ENCODE measurements around the gene STXBP2. TPM values are rescaled to one million over a fixed set of nuclear protein-coding genes. Genes with fewer than 3 reads are reported as not detected.

Gene STXBP2
- total RNA-seq, 1 donor from 2014 or later = 30.1 TPM

DNA sequence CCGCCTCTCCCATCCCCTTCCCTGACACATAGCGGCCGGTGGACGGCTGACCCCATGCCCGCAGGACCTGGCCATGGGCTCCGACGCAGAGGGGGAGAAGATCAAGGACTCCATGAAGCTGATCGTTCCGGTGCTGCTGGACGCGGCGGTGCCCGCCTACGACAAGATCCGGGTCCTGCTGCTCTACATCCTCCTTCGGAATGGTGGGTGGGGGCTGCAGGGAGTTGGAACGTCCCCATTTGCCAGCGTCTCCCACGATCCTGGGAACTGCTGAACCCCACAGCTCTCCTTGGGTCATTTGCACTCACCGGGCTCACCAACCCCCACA lies 7.6 kb downstream of the STXBP2 start:
- no peak for ATAC-seq
- DNase-seq (ENCODE audit: low spot score) = no peak
- intact Hi-C loops (cut with DNase I) = no loop called here

GRCh38 chr19:7645163-7645562 lies 8.3 kb downstream of the STXBP2 start:
- DNase-seq (ENCODE audit: low spot score) (no peak), ATAC-seq (no peak)
- intact Hi-C loops (cut with DNase I) = no loop called here

DNA sequence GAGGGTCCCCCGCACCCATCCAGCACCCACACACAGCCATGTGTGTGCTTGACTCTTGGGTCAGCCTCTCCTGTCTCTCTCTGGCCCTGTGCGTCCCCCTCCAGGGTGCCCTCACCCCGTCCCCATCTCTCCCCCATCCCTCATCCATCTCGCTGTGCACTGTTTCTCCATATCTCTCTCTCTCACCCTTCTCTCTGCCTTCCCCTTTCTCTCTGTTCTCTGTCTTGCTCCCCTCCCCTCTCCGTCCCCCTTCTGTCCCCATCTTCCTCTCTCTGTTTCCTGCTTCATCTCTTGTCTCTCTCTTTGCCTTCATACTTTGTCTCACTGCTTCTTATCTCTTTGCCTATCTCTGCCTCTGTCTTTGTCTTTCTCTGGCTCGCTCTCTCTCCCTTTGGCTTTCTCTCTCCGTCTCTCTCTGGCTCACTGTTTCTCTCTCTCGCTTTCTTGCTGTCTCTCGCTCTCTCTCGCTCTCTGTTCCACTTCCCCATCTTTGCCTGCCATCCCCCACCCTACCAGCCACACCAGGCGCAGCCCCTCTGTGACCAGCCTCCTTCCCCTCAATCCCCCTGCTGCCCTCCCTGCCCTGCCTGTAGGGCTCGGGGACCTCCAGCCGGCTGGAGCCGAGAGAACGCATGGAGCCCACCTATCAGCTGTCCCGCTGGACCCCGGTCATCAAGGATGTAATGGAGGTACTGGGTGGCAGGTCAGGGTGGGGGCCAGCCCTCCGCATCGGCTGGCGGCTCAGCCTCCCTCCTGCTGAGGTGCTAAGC lies 8.9 kb downstream of the STXBP2 start:
- ATAC-seq = no peak
- intact Hi-C loops (cut with DNase I) = no loop called here
- DNase-seq (ENCODE audit: low spot score) = no peak

- ATAC-seq (no peak), DNase-seq (ENCODE audit: low spot score) (no peak)
- intact Hi-C loops (cut with DNase I) = no loop called here
These were observed 9.5 kb downstream of the STXBP2 start for GRCh38 chr19:7646426-7646700.

GRCh38 chr19:7647156-7647555 lies 10.2 kb downstream of the STXBP2 start:
- ATAC-seq (no peak), DNase-seq (ENCODE audit: low spot score) (no peak)
- intact Hi-C loops (cut with DNase I) = no loop called here

GRCh38 chr19:7648265-7649014 lies 11.5 kb downstream of the STXBP2 start:
- DNase-seq (ENCODE audit: low spot score) (no peak), ATAC-seq (no peak)
- intact Hi-C loops (cut with DNase I) = no loop called here

DNA sequence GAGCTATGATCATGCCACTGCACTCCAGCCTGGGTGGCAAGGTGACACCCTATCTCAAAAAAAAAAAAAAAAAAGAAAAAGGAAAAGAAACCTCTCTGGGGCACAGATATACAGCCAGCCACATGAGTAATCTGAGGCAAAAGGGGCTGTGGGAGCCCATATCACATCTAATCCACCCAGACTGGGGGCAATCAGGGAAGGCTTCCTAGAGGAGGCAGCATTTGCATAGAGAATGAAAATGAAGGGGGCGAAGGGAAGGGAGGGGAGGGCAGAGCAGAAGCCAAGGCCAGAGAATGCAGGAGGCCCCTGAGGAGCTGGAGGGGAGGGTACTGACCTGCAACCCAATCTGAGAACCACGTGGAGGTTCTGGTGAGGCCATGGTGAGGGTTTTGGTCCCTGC lies 13.2 kb downstream of the STXBP2 start:
- ATAC-seq (no peak), DNase-seq (ENCODE audit: low spot score) (no peak)
- intact Hi-C loops (cut with DNase I) = no loop called here

DNA sequence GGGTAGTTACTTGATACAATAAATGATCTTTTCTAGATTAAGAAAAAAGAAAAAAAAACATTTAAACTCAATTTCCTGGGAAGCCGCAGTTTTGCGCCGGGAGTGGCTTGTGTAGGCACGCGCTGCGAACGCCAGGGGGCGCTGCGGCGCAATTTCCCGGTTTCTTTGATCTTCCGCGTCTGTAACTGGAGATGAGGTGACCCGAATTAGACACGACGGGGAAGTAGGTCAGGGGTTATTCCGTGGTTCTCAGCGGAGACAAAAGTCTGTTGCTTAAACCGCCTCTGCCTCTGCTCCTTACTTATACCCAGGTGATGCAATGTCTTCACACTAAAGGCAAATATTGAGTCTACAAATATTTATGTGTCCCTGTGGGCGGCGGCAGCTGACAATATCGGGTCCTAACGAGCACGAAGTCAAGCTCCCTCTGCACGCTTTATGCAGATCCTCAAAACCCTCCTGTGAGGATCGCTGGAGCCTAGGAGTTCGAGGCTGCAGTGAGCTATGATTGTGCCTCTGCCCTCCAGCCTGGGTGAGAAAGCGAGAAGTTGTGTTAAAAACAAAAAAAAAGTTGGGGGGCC lies 15.2 kb downstream of the STXBP2 start:
- DNase-seq (ENCODE audit: low spot score) (peak; percentile 90), ATAC-seq (peak; percentile 88)
- intact Hi-C loops (cut with DNase I) = no loop called here

GRCh38 chr19:7654401-7654800 lies 17.5 kb downstream of the STXBP2 start:
- DNase-seq (ENCODE audit: low spot score) = no peak
- intact Hi-C loops (cut with DNase I) = no loop called here
- no peak for ATAC-seq

DNA sequence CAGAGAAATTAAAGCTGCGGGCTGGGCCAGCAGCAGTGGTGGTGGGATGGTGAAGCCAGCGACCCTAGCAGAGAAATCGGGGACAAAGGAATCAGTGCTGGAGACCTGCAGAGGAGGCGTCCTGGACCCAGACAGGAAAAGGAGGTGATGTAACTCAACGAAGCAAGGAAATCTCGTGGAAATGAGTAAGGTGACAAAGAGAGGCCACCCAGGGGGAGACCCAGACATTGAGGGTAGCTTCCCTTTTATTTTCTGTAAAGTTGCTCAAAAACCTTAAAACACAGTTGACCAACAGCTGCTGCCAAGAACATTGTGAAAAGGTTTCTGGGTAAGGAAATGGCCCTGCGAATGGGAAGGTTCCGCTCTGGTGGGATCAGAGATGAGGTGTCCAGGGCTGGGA lies 18.7 kb downstream of the STXBP2 start:
- DNase-seq (ENCODE audit: low spot score) (no peak), ATAC-seq (no peak)

DNA sequence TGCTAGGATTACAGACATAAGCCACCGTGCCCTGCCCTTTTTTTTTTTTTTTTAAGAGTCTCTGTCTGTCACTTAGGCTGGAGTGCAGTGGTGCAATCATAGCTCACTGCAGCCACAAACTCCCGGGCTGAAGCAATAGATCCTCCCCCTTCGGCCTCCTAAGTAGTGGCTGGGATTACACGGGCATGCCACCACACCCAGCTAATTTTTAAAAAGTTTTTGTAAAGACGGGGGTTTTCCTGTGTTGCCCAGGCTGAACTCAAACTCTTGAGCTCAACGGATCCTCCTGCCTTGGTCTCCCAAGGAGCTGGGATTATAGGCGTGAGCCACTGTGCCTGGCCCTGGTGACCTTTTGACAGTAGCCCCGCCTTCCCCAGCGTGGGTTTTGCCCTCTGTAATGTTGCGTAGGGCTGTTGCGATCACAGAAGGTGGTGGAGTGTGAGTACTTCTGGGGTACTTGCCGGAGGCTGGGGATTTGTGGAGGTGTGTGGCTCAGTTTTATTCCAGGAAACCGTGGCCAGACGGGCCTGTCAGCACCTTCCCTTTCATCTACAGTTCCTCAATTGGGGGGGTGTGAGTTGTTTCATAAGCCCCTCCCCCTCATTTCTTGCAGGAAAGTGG lies 20.3 kb downstream of the STXBP2 start:
- DNase-seq (ENCODE audit: low spot score) = no peak
- no peak for ATAC-seq
- intact Hi-C loops (cut with DNase I) = no loop called here

More for the DNA sequence above, 18.7 kb downstream of the STXBP2 start:
- intact Hi-C loops (cut with DNase I) = no loop called here

GRCh38 chr19:7658219-7658686 lies 21.3 kb downstream of the STXBP2 start:
- no peak for ATAC-seq
- intact Hi-C loops (cut with DNase I) = no loop called here
- no peak for DNase-seq (ENCODE audit: low spot score)

- intact Hi-C loops (cut with DNase I) = no loop called here
- DNase-seq (ENCODE audit: low spot score) (no peak), ATAC-seq (no peak)
These were observed 25.0 kb downstream of the STXBP2 start for GRCh38 chr19:7661744-7662538.

GRCh38 chr19:7662657-7663056 lies 25.7 kb downstream of the STXBP2 start:
- intact Hi-C loops (cut with DNase I) = no loop called here
- ATAC-seq = no peak
- DNase-seq (ENCODE audit: low spot score) = no peak

GRCh38 chr19:7663706-7664105 lies 26.8 kb downstream of the STXBP2 start:
- ATAC-seq (no peak), DNase-seq (ENCODE audit: low spot score) (no peak)
- intact Hi-C loops (cut with DNase I) = no loop called here

DNA sequence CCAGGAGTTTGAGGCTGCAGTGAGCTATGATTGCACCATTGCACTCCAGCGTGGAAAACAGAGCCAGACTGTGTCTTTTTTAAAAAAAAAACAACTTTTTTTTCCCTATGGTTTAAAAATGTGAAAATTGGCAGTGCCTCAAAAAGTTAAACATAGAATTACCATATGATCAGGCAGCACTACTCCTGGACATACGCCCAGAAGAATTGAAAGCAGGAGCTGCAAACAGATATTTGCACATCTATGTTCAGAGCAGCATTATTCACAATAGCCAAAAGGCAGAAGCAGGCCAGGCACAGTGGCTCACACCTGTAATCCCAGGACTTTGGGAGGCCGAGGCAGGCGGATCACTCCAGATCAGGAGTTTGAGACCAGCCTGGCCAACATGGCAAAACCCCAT lies 28.2 kb downstream of the STXBP2 start:
- intact Hi-C loops (cut with DNase I) = no loop called here
- no peak for DNase-seq (ENCODE audit: low spot score)
- ATAC-seq = no peak

DNA sequence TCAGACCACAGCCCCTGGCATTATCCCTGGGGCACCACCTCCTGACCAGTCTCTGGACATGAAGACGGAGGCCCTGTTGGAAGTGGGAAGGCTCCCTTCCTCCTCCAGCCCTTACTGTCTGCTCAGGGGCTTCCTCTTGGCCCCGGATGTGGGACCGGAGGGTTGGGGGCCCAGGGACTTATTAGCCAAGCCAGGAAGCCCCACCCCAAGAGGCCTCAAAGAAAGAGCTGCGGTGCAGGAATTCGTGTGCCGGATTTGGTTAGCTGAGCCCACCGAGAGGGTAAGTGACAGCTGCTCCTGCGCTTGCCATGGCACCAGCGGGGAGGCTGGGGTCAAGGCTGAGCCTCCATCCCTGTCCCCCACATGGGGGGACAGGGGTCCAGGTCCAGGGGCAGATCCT lies 31.9 kb downstream of the STXBP2 start, which contains the start of gene RETN:
RETN (plus strand) TSS at position 208 of the 400 bp plus-strand sequence. CDS start 278 bp downstream, outside the sequence.
- no peak for DNase-seq (ENCODE audit: low spot score)
- ATAC-seq = no peak
- intact Hi-C loops (cut with DNase I) = no loop called here

DNA sequence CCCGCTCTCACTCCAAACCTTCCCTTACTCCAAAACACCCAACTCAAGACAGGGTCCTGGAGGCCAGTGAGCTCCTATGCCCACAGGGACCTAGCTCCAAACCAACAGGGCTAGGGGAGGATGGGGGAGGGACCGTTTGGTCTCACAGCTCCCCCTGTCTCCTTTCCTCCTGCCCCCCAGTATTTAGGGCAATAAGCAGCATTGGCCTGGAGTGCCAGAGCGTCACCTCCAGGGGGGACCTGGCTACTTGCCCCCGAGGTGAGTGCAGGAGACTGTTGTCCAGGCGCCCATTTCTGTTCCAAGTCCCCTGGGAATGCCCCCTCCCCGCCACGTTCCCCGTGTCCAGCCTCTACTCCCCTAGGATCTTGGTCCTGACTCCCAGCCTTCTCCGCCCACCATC lies 32.7 kb downstream of the STXBP2 start:
- no peak for DNase-seq (ENCODE audit: low spot score)
- no peak for ATAC-seq
- intact Hi-C loops (cut with DNase I) = no loop called here

DNA sequence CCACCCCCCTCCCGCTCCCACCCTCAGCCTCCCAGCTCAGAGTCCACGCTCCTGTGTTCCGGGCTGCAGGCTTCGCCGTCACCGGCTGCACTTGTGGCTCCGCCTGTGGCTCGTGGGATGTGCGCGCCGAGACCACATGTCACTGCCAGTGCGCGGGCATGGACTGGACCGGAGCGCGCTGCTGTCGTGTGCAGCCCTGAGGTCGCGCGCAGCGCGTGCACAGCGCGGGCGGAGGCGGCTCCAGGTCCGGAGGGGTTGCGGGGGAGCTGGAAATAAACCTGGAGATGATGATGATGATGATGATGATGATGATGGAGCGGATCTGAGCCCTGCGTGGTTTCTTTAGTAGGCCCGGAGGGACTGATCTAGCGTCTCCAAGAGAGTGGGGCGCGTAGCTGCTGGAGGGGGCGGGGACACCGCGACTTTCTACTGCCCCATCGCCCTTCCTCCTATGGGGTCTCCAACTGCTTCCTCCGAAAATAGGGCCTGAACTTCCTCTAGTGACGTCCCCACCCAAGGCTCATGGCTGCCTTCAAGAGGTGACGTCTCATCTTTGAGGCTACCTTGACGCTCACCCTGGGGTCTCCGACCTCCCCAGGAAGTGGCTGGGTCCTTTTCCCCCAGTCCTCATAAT lies 33.4 kb downstream of the STXBP2 start:
- no peak for DNase-seq (ENCODE audit: low spot score)
- intact Hi-C loops (cut with DNase I) = no loop called here
- ATAC-seq = no peak

All from sciatic nerve (tissue), 2 donors.